ENCODE measurements around the gene F2RL2. TPM values are rescaled to one million over a fixed set of nuclear protein-coding genes. Genes with fewer than 3 reads are reported as not detected.

Gene F2RL2
- total and polyA plus RNA-seq, 2 of the 4 experiments (the other 2 are of a cell fraction), result 21.7 to 32.8 TPM

DNA sequence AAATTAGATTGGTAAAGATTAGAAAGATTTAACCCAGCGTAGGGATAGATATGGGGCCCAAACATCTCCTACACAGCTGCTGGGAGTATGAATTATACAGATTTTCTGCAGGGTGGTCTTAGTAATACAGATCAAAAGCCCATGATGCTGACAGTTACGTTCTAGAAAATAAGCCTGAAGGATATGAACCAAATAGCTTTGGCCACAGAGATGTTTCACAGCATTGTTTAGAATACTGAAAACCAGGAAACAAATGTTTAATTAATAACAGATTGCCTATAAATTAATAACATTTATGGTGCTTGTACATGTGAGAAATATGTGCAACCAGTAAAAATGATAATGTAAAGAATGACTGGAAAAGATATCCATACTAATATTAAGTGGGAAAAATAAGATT lies 24.7 kb downstream of the F2RL2 start:
- H3K4me1 ChIP-seq (ENCODE audit: control insufficient read depth, insufficient read depth, low read length), result no peaks in the 10 kb centered on the region
- in situ Hi-C loops (cut with MboI; ENCODE audit: low sequenced_read_pairs) (no loop called here), dilution Hi-C loops (cut with HindIII; ENCODE audit: low sequenced_read_pairs, unreplicated experiment) (no loop called here), intact Hi-C loops (cut with micrococcal nuclease) (no loop called here)
- H2BK5ac ChIP-seq (ENCODE audit: low read depth, low read length, poor library complexity, severe bottlenecking), result no peak overlapping the region
- H3K9ac ChIP-seq (ENCODE audit: low read depth, low read length), result no peak overlapping the region
- no peak overlapping the region for H4K5ac ChIP-seq (ENCODE audit: low read depth, low read length)
- TF ChIP-seq SMC3 (IDR thresholded peaks at IDR 0.05; ENCODE audit: low read depth, low read length) (no peak), CEBPB (IDR thresholded peaks at IDR 0.05; ENCODE audit: low read depth, low read length) (no peak), BHLHE40 (IDR thresholded peaks at IDR 0.05; ENCODE audit: low read depth, low read length) (no peak)
- TF ChIP-seq, protein P1, sequence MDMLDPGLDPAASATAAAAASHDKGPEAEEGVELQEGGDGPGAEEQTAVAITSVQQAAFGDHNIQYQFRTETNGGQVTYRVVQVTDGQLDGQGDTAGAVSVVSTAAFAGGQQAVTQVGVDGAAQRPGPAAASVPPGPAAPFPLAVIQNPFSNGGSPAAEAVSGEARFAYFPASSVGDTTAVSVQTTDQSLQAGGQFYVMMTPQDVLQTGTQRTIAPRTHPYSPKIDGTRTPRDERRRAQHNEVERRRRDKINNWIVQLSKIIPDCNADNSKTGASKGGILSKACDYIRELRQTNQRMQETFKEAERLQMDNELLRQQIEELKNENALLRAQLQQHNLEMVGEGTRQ (IDR thresholded peaks at IDR 0.05; ENCODE audit: low read depth, low read length), result no peak
- H3K56ac ChIP-seq (ENCODE audit: extremely low read depth, insufficient read depth, low read length), result no peak overlapping the region
- no TSS peak for BruUV-seq (replicated peaks)
- ChIA-PET CTCF (interaction anchor here (0.6 to 1.1 kb wide), 3 partner anchors 15 to 269 kb away, joined by 3 to 5 read pairs (median 4); no protein-coding TSS in a partner anchor), POLR2A (ENCODE audit: unreplicated experiment) (no interaction called here)
- H4K20me1 ChIP-seq (ENCODE audit: insufficient read depth, low read length), result no peaks in the 10 kb centered on the region
- no peak overlapping the region for H3K4me2 ChIP-seq (ENCODE audit: low read depth, low read length)
- H3K9me3 ChIP-seq (ENCODE audit: control insufficient read depth, insufficient read depth, low read length), result no peaks in the 10 kb centered on the region
- H3K36me3 ChIP-seq (ENCODE audit: control insufficient read depth, insufficient read depth, low read length), result no peaks in the 10 kb centered on the region
- H3K27ac ChIP-seq (ENCODE audit: insufficient read depth, low read length), result no peak overlapping the region
- no peak overlapping the region for H4K8ac ChIP-seq (ENCODE audit: low read depth in 2 of 2, low read length in 2 of 2)
- DNase-seq (no peak), ATAC-seq (ENCODE audit: low read depth) (no peak)
- H3K27me3 ChIP-seq (ENCODE audit: control insufficient read depth, insufficient read depth, low read length), result peaks cover 3% of the 10 kb centered on the region; the same call in 1 of the 2 replicates
- no peak overlapping the region for H2BK120ac ChIP-seq (ENCODE audit: low read depth, low read length)
- H3K4me3 ChIP-seq (ENCODE audit: insufficient read depth, low read depth, low read length), result no peak overlapping the region
- H2AFZ ChIP-seq (replicated peaks; ENCODE audit: low read length, poor library complexity), result no peak overlapping the region
- H4K91ac ChIP-seq (ENCODE audit: insufficient read depth, low read depth, low read length), result no peak overlapping the region
- no peaks in the 10 kb centered on the region for H3K79me1 ChIP-seq (ENCODE audit: low read depth in 1 of 2, low read length in 2 of 2)
- H2BK20ac ChIP-seq (ENCODE audit: low read depth, low read length), result no peak overlapping the region
- no peak overlapping the region for H3K4ac ChIP-seq (ENCODE audit: low read depth, low read length)
- no peak overlapping the region for H3K18ac ChIP-seq (ENCODE audit: low read depth, low read length)
- H3K14ac ChIP-seq (replicated peaks; ENCODE audit: low read depth, low read length), result no peak overlapping the region
- no peak overlapping the region for H2AK5ac ChIP-seq (ENCODE audit: low read depth, low read length)
- H2AK9ac ChIP-seq (replicated peaks; ENCODE audit: low read depth, low read length, poor library complexity), result no peak overlapping the region
- H2BK15ac ChIP-seq (ENCODE audit: low read depth, low read length), result no peak overlapping the region
- H3K23ac ChIP-seq (ENCODE audit: low read depth, low read length), result no peak overlapping the region
- no CpG with 5 or more reads among the region's 2 CpGs for WGBS, 2 experiments (ENCODE audit: extremely low coverage in 2 of 2, insufficient read length in 1 of 2)
- no peaks in the 10 kb centered on the region for H3K9me1 ChIP-seq (ENCODE audit: insufficient read depth, low read length)

Data from IMR-90 (cell line).